Fibroblast of the aortic adventitia (primary cell): ENCODE measurements around the gene VOPP1. TPM values are rescaled to one million over a fixed set of nuclear protein-coding genes. Genes with fewer than 3 reads are reported as not detected.
"Not testable (repeated sequence)": the region's sequence is repeated elsewhere in the genome, so short reads cannot be mapped to it uniquely, and the experiment has no call there.

ENCODE experiments used
- DNase-seq: peaks from one replicate; pipeline ENCODE4 v3.0.0-alpha.2; 2010; ENCODE audit warnings: low read depth
- H3K4me3 ChIP-seq: 2 replicates; pipeline ENCODE4 v1.5.1; 2011; ENCODE audit warnings: low read depth, mild to moderate bottlenecking, control low read depth, low read length, moderate library complexity
- CTCF ChIP-seq: IDR thresholded peaks from 2 replicates; pipeline ENCODE4 v1.5.1; 2011; ENCODE audit warnings: mild to moderate bottlenecking, low read length, control low read depth, inconsistent platforms; ENCODE audit not compliant: insufficient read depth
- total RNA-seq: library from RNA; depleted of rRNA; stranded (reverse); fragments of >200 nt; gene quantifications from 2 replicates; pipeline ENCODE4 v1.2.3, GENCODE V29; 2012; ENCODE audit warnings: low replicate concordance

Gene VOPP1
- total RNA-seq, 1 donor, result 89.4 TPM

GRCh38 chr7:55590517-55591281 lies 18.4 kb upstream of the VOPP1 start:
- no peak overlapping the region for H3K4me3 ChIP-seq
- DNase-seq, result no peak
- TF ChIP-seq CTCF, result no peak

DNA sequence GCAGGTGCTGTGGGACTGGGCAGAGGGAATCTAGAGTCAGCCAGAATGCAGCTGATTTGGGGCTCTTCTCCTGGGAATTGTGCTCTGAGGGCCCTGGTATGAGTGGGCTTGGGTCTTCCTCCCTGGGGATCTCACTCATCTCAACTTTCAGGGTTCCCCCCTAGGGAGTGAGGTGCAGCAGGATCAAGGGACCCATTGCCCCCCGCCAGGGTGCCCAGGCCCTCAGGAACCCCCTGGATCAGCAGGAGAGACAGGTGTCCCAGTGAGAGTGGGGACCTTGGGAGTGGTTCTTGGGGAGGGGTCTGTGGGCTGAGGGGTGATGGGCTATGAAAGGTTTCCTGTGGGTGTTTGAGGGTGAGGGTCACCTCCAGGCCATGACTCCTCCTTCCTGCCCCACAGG lies 17.6 kb upstream of the VOPP1 start:
- H3K4me3 ChIP-seq, result no peak overlapping the region
- no peak for TF ChIP-seq CTCF
- no peak for DNase-seq

GRCh38 chr7:55588976-55589604 lies 16.8 kb upstream of the VOPP1 start:
- no peak for DNase-seq
- TF ChIP-seq CTCF, result no peak
- H3K4me3 ChIP-seq, result no peak overlapping the region

DNA sequence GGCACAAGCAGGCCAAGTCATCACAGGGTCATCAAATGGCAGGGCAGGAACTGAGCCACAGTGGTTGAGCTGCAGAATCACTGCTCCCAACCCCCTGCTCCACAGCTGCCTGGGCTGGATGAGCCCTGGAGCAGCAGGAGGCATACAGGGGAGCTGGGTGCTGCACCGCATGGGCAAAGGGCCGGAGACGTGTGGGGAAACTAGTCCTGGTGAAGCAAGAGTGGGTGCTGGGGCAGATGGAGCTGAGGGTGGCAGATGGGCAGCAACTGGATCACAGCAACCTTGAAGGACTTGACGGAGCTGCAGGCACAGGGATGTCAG lies 16.0 kb upstream of the VOPP1 start:
- no peak for TF ChIP-seq CTCF
- DNase-seq, result no peak

GRCh38 chr7:55587687-55588378 lies 15.5 kb upstream of the VOPP1 start:
- TF ChIP-seq CTCF, result no peak
- no peak for DNase-seq
- no peak overlapping the region for H3K4me3 ChIP-seq

More for the DNA sequence above, 16.0 kb upstream of the VOPP1 start:
- no peak overlapping the region for H3K4me3 ChIP-seq

GRCh38 chr7:55582656-55583055 lies 10.4 kb upstream of the VOPP1 start:
- DNase-seq, H3K4me3 ChIP-seq: not testable (repeated sequence)

GRCh38 chr7:55576753-55577152 lies 4.5 kb upstream of the VOPP1 start:
- no peak for TF ChIP-seq CTCF
- H3K4me3 ChIP-seq, result no peak overlapping the region
- DNase-seq, result no peak
